Stomach smooth muscle (tissue), 2 donors: ENCODE data around the gene CDC42EP4.

Experiments
- H3K27ac ChIP-seq: one replicate; pipeline ENCODE4 v1.7.0; 2013; ENCODE audit warnings: mild to moderate bottlenecking, low read length, inconsistent platforms
- H3K27me3 ChIP-seq, 2 donors: one replicate each; pipeline ENCODE4 v1.7.0; 2013; ENCODE audit warnings: low read length in 2 of 2; ENCODE audit not compliant: insufficient read depth in 2 of 2, control insufficient read depth in 1 of 2
- H3K36me3 ChIP-seq, 2 donors: one replicate each; pipeline ENCODE4 v1.7.0; 2013; ENCODE audit warnings: low read length in 2 of 2; ENCODE audit not compliant: control insufficient read depth in 2 of 2, insufficient read depth in 2 of 2
- H3K4me1 ChIP-seq: one replicate; pipeline ENCODE4 v1.7.0; 2013; ENCODE audit warnings: low read length; ENCODE audit not compliant: control insufficient read depth, insufficient read depth
- H3K4me3 ChIP-seq, 2 donors: one replicate each; pipeline ENCODE4 v1.7.0; 2013; ENCODE audit warnings: low read length in 2 of 2
- H3K9ac ChIP-seq, 2 donors: one replicate each; pipeline ENCODE4 v1.7.0; 2013; ENCODE audit warnings: low read length in 2 of 2, mild to moderate bottlenecking in 1 of 2
- H3K9me3 ChIP-seq, 2 donors: one replicate each; pipeline ENCODE4 v1.7.0; 2013; ENCODE audit warnings: low read length in 2 of 2; ENCODE audit not compliant: control insufficient read depth in 2 of 2
- donor health status: healthy.
- donor health status: Pancreatic carcinoma.

CDC42EP4 gene

GRCh38 chr17:73297934-73298861, 13.6 kb downstream of the CDC42EP4 start:
- H3K27ac ChIP-seq = peak overlapping the region; percentile 55
- peak overlapping the region; percentile 17 to 36 for H3K9ac ChIP-seq
- H3K36me3 ChIP-seq = no peaks in the 10 kb centered on the region
- H3K27me3 ChIP-seq = no peaks in the 10 kb centered on the region
- no peaks in the 10 kb centered on the region for H3K9me3 ChIP-seq
- H3K4me3 ChIP-seq = peak overlapping the region; percentile 14 to 29
- H3K4me1 ChIP-seq = peaks cover 44% of the 10 kb centered on the region

DNA sequence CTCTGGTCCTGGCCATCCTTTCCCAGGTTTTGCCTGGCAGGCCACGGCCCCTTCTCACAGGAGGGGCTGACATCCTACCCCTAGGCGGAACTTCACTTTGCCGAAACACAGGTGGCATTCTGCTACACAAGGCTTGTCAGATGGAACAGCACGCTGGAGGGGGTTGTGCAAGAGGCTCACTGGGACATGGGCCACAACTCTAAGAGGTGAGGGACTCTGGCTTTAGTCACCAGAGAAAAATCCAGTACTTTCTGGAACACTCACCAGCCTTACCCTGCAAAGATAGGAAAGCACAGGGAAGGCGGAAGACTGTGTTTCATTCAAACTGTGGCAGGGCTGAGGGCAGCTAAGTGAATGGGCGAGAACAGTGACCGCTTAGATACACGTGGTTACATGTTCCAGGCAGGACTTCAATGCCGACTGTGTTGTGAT, 18.3 kb downstream of the CDC42EP4 start:
- Histone ChIP-seq H3K27ac (peak overlapping the region; percentile 89), H3K4me1 (peaks cover 62% of the 10 kb centered on the region), H3K36me3 (no peaks in the 10 kb centered on the region), H3K4me3 (peak overlapping the region in 1 of 2 donors; percentile 22), H3K9ac (peak overlapping the region in 1 of 2 donors; percentile 42), H3K9me3 (no peaks in the 10 kb centered on the region), H3K27me3 (no peaks in the 10 kb centered on the region)

DNA sequence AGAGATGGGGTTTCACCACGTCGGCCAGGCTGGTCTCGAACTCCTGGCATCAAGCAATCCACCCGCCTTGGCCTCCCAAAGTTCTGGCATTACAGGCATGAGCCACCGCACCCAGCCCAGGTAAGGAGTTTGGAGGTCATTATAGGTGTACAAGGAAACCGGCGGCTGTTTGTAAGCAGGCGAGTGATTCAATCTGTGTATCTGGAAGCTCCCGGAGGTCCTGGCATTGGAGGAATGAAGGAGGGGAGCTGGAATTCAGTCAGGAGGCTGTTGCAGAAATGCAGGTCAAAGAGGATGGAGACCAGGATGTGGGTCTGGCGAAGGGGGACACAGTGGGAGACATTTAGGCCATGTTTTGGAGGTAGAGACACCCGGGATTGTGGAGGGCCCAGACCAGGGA, 18.8 kb downstream of the CDC42EP4 start:
- Histone ChIP-seq H3K4me3 (peak overlapping the region in 1 of 2 donors; percentile 22), H3K9ac (peak overlapping the region in 1 of 2 donors; percentile 42), H3K27me3 (no peaks in the 10 kb centered on the region), H3K4me1 (peaks cover 62% of the 10 kb centered on the region), H3K27ac (peak overlapping the region; percentile 89), H3K9me3 (no peaks in the 10 kb centered on the region), H3K36me3 (no peaks in the 10 kb centered on the region)

GRCh38 chr17:73292031-73292531, 19.7 kb downstream of the CDC42EP4 start:
- H3K36me3 ChIP-seq = no peaks in the 10 kb centered on the region
- H3K27ac ChIP-seq = peak overlapping the region; percentile 89
- H3K27me3 ChIP-seq = no peaks in the 10 kb centered on the region
- no peaks in the 10 kb centered on the region for H3K9me3 ChIP-seq
- peaks cover 71% of the 10 kb centered on the region for H3K4me1 ChIP-seq
- peak overlapping the region; percentile 2 to 52 for H3K4me3 ChIP-seq
- H3K9ac ChIP-seq = peak overlapping the region; percentile 47 to 53

DNA sequence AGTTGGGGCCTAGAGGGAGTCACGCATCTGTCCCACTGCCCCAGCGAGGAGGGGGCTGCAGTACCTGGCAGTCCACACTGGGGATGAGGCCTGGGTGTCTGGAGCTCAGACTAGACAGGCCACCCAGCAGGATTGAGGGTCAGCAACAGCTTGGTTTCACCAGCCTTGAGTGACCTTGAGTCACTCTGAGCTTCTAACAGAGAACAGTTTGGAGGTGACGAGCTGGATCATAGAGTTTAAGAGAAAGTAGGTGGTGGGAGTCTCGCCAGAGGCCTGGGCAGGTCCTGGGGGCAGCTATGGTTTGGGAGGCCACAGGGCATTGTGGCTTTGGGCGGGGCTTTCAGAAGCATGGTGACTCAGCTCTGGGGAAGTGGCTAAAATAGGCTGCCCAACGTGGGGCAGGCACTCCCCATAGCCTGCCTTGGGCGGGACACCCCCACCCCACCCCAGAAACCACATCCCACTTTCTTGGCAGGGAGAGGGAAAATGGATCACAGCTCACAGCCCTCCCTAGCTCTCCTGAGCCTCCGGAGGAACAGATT, 20.5 kb downstream of the CDC42EP4 start:
- Histone ChIP-seq H3K9ac (peak overlapping the region; percentile 47 to 53), H3K4me3 (peak overlapping the region; percentile 2 to 52), H3K27ac (peak overlapping the region; percentile 89), H3K9me3 (no peaks in the 10 kb centered on the region), H3K4me1 (peaks cover 79% of the 10 kb centered on the region), H3K27me3 (no peaks in the 10 kb centered on the region), H3K36me3 (peaks cover under 1 to 2% of the 10 kb centered on the region in 2 donors)

DNA sequence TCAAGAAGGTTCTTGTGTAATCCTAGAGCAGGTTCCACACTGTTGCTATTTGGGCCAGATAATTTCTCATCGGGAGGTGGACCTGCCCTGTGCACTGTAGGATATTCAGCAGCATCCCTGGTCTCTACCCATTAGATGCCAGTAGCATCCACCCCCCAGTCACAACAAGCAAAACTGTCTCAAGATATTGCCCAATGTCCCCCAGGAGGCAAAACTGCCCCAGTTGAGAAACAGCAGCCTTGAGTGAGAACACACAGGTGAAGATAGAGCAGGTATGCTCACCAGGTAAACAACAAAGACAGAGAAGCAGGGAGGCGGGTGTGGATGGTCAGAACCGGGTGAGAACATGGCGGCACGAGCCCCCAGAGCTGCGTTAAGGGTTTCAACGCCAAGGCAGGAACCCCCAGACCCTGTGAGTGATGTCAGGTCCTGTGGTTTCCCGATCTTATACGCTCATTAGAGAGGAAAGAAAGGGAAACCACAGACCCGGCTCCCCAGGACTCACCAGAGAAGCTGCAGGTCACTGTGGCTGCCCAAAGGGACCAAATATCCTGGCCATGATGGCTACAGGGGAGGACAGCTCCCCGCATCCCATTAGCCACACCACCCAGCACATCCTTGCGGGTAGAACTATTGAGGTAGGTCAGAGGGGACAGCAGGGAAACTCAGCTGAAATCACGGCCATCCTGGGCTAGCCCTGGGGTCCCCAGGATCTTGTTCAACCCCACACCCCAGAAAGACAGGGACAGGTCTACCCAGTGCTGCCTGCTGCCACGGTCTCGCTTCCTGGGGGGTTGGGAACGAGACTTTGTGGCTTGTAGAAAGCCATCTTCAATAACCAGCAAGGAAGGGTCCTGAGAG, 21.2 kb downstream of the CDC42EP4 start:
- H3K9me3 ChIP-seq = no peaks in the 10 kb centered on the region
- no peaks in the 10 kb centered on the region for H3K27me3 ChIP-seq
- H3K4me1 ChIP-seq = peaks cover 86% of the 10 kb centered on the region
- H3K27ac ChIP-seq = peak overlapping the region; percentile 89
- peak overlapping the region in 1 of 2 donors; percentile 35 for H3K4me3 ChIP-seq
- H3K36me3 ChIP-seq = peaks cover 8 to 9% of the 10 kb centered on the region in 2 donors
- peak overlapping the region in 1 of 2 donors; percentile 5 for H3K9ac ChIP-seq

DNA sequence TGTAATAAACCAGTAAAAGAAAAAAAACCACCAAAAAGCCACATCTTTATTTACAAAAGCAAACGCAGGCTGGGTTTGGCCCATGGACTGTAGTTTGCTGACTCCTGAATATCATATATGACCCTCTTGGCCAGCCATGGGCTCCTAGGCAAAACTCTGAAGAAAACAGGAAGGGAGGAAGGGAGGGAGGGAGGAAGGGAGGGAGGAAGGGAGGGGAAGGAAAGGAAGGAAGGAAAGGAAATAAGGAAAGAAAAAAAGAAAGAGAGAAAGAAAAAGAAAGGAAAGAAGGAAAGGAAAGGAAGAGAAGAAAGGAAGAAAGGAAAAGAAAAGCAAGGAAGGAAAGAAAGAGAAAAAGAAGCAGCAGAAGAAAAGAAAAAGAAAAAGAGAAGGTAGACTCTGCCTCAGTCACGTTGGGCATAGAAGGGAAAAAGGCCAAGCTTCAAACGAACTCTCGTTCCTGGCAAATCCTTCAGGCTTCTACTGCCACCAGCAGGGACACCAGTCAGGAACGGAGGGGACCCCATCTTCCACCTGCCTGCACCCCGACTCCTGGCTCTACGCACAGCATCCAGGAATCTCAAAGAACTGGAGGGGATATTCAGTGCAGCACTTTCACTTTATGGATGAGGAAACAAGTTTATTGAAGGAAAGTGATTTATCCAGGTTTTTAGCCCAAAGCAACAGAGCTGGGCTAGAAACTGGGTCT, 22.1 kb downstream of the CDC42EP4 start:
- Histone ChIP-seq H3K9me3 (no peaks in the 10 kb centered on the region), H3K4me1 (peaks cover 95% of the 10 kb centered on the region), H3K9ac (peak overlapping the region in 1 of 2 donors; percentile 12), H3K27ac (peak overlapping the region; percentile 89), H3K4me3 (peak overlapping the region in 1 of 2 donors; percentile 35), H3K27me3 (no peaks in the 10 kb centered on the region), H3K36me3 (peaks cover 10 to 14% of the 10 kb centered on the region in 2 donors)

DNA sequence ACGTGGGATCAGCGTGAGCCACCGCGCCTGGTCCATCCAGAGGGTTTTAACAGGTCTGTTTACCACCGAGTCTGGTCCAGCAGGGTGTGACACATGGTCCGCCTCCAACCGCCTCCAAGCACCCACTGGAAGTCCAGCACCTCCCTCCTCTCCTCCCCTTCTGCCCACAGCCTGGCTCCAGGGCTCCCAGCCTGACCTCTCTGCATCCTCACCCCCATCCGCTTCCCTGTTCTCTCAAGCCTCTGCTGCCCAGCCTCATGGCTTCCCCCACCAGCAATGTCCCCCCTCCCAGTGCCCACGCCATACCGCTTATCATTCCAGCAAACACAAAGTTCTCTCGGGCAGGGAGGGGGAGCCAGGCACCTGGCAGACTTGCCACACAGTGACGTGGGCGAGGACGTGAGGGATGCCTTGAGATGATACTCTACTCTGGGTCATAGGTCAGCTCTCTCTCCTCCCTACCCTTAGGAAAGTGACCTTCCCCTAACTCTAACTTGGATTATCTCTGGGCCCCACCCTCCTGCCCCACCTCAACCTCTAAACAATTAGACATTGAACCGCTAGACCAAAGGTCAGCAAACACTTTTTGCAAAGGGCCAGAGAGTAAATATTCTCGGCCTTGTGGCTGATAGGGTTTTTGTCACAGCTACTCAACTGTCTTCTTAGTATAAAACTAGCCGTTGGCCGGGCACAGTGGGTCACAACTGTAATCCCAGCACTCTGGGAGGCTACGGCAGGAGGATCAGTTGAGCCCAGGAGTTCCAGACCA, 23.1 kb downstream of the CDC42EP4 start:
- Histone ChIP-seq H3K9me3 (no peaks in the 10 kb centered on the region), H3K4me3 (peak overlapping the region in 1 of 2 donors; percentile 29), H3K27ac (peak overlapping the region; percentile 89), H3K9ac (peak overlapping the region in 1 of 2 donors; percentile 48), H3K27me3 (no peaks in the 10 kb centered on the region), H3K4me1 (peaks cover 97% of the 10 kb centered on the region), H3K36me3 (peaks cover 14% of the 10 kb centered on the region in 2 donors)

- peak overlapping the region in 1 of 2 donors; percentile 21 for H3K9ac ChIP-seq
- no peaks in the 10 kb centered on the region for H3K27me3 ChIP-seq
- H3K36me3 ChIP-seq = peaks cover 14 to 19% of the 10 kb centered on the region in 2 donors
- peaks cover 87% of the 10 kb centered on the region for H3K4me1 ChIP-seq
- peak overlapping the region; percentile 20 to 40 for H3K4me3 ChIP-seq
- no peaks in the 10 kb centered on the region for H3K9me3 ChIP-seq
- peak overlapping the region; percentile 89 for H3K27ac ChIP-seq
These were observed 24.9 kb downstream of the CDC42EP4 start for GRCh38 chr17:73286863-73287296.
